Kidney (tissue), 14 donors: ENCODE data around the gene UBE3C. TPM values are rescaled to one million over a fixed set of nuclear protein-coding genes. Genes with fewer than 3 reads are reported as not detected.

ENCODE experiments used
- DNase-seq, 5 donors: peaks; one replicate each; pipeline ENCODE4 v3.0.0-alpha.2; 2013 to 2020
- FAIRE-seq: peaks from 2 replicates; lab custom pipeline; 2012; peaks lifted over from hg19 to GRCh38; lab: Jason Lieb, UNC
- H3K27ac ChIP-seq, 2 donors: one replicate each; pipeline ENCODE4 v1.7.0; 2013; ENCODE audit warnings: low read depth in 2 of 2, low read length in 2 of 2, inconsistent platforms in 1 of 2
- H3K27me3 ChIP-seq: one replicate; pipeline ENCODE4 v1.7.1; 2013; ENCODE audit warnings: low read length, inconsistent platforms; ENCODE audit not compliant: control insufficient read depth, insufficient read depth
- H3K36me3 ChIP-seq, 3 donors: one replicate each; pipeline versions ENCODE4 v1.7.0 to v1.7.1; 2013; ENCODE audit warnings: low read length in 3 of 3, control low read depth in 1 of 3, inconsistent platforms in 1 of 3; ENCODE audit not compliant: insufficient read depth in 3 of 3, control insufficient read depth in 2 of 3
- H3K4me1 ChIP-seq, 3 donors: one replicate each; pipeline versions ENCODE4 v1.7.0 to v1.7.1; 2013; ENCODE audit warnings: low read length in 3 of 3, inconsistent platforms in 1 of 3, low read depth in 1 of 3; ENCODE audit not compliant: control insufficient read depth in 2 of 3, insufficient read depth in 2 of 3
- H3K4me3 ChIP-seq, 3 donors: one replicate each; pipeline versions ENCODE4 v1.7.0 to v1.8.1; 2013; ENCODE audit warnings: low read length in 3 of 3, control low read depth in 1 of 3, inconsistent platforms in 1 of 3
- H3K9ac ChIP-seq, 3 donors: one replicate each; pipeline versions ENCODE4 v1.7.0 to v1.7.1; 2013; ENCODE audit warnings: low read length in 3 of 3, control low read depth in 1 of 3, inconsistent platforms in 1 of 3
- H3K9me3 ChIP-seq, 3 donors: one replicate each; pipeline versions ENCODE4 v1.7.0 to v1.7.1; 2013; ENCODE audit warnings: low read length in 3 of 3, control low read depth in 1 of 3, inconsistent platforms in 1 of 3; ENCODE audit not compliant: control insufficient read depth in 2 of 3, insufficient read depth in 1 of 3
- CTCF ChIP-seq: IDR thresholded peaks from 3 replicates; pipeline ENCODE4 v1.5.1; 2012; ENCODE audit warnings: mild to moderate bottlenecking, moderate library complexity, borderline replicate concordance; ENCODE audit not compliant: insufficient read depth; ENCODE audit errors: extremely low read depth
- intact Hi-C: fragments of 100-400 bp; cut with DNase I; formaldehyde crosslinking; loops from one replicate; pipeline ENCODE4 v1.11.1; 2022
- polyA plus RNA-seq: library from polyadenylated mRNA; stranded (reverse); fragments of 350-450 nt; fragmentation: Illumina TruSeq; extraction: RNeasy Lipid Tissue Mini Kit (QIAGEN cat#74804); gene quantifications from one replicate; pipeline ENCODE4 v1.2.3, GENCODE V29; 2014; ENCODE audit warnings: low read depth, low replicate concordance; ENCODE audit not compliant: insufficient read depth
- total RNA-seq: library from RNA; stranded (reverse); fragmentation: NEBNext Ultra II Directional; extraction: Animal tissue kit (Norgen Biotek cat#: 25700); gene quantifications from one replicate; pipeline ENCODE4 v1.2.1, GENCODE V29; 2021
- donor health status: control.
- donor health status: control.
- donor health status: control.
- donor health status: control.
- donor health status: control.
- donor health status: DM: yes; HTN: yes; CAD: no.
- donor health status: Normal renal cell carcinoma (clear cell type).

Gene UBE3C
- total and polyA plus RNA-seq, 2 donors from 2014 or later, result 20.9 to 58.5 TPM

- Histone ChIP-seq H3K9me3 (no peaks in the 10 kb centered on the region), H3K4me3 (no peak overlapping the region), H3K27me3 (no peaks in the 10 kb centered on the region), H3K4me1 (no peaks in the 10 kb centered on the region), H3K27ac (no peak overlapping the region), H3K9ac (no peak overlapping the region), H3K36me3 (peaks cover 0 to 13% (median 7%) of the 10 kb centered on the region in 3 donors)
- DNase-seq, result peak in 2 of 5 donors; percentile 46 to 64
- intact Hi-C loops, result no loop called here
- no peak for FAIRE-seq
- no peak for TF ChIP-seq CTCF
Observed at GRCh38 chr7:157224627-157225026, 85.9 kb downstream of the UBE3C start.

- Histone ChIP-seq H3K4me1 (no peaks in the 10 kb centered on the region), H3K27me3 (no peaks in the 10 kb centered on the region), H3K4me3 (no peak overlapping the region), H3K36me3 (peaks cover 2 to 31% (median 7%) of the 10 kb centered on the region in 3 donors), H3K27ac (no peak overlapping the region), H3K9me3 (no peaks in the 10 kb centered on the region), H3K9ac (no peak overlapping the region)
- peak in 2 of 5 donors; percentile 20 to 32 for DNase-seq
- peak; percentile 7 for TF ChIP-seq CTCF
- intact Hi-C loops, result no loop called here
- FAIRE-seq, result no peak
Observed at GRCh38 chr7:157228864-157229422, 90.2 kb downstream of the UBE3C start.

GRCh38 chr7:157233677-157234076, 95.0 kb downstream of the UBE3C start:
- no peak overlapping the region for H3K27ac ChIP-seq
- FAIRE-seq (no peak), DNase-seq (no peak)
- no peaks in the 10 kb centered on the region for H3K4me1 ChIP-seq
- H3K9me3 ChIP-seq, result no peaks in the 10 kb centered on the region
- no peak overlapping the region for H3K9ac ChIP-seq
- intact Hi-C loops, result no loop called here
- H3K27me3 ChIP-seq, result no peaks in the 10 kb centered on the region
- TF ChIP-seq CTCF, result no peak
- no peak overlapping the region for H3K4me3 ChIP-seq
- peaks cover 4 to 29% (median 11%) of the 10 kb centered on the region in 3 donors for H3K36me3 ChIP-seq

- Histone ChIP-seq H3K36me3 (peaks cover 4 to 29% (median 11%) of the 10 kb centered on the region in 3 donors), H3K4me1 (no peaks in the 10 kb centered on the region), H3K27ac (no peak overlapping the region), H3K27me3 (no peaks in the 10 kb centered on the region), H3K9me3 (no peaks in the 10 kb centered on the region), H3K9ac (no peak overlapping the region), H3K4me3 (no peak overlapping the region)
- DNase-seq, result no peak
- no peak for FAIRE-seq
- no peak for TF ChIP-seq CTCF
- intact Hi-C loops, result no loop called here
Observed at GRCh38 chr7:157234271-157234670, 95.5 kb downstream of the UBE3C start.
